Renal cortical epithelial cell (primary cell): Measurements from ENCODE around the gene OR6B2. TPM values are rescaled to one million over a fixed set of nuclear protein-coding genes. Genes with fewer than 3 reads are reported as not detected.
A peak's percentile ranks its signal among the peaks of the same experiment; 100 is the strongest.

Experiments used
- DNase-seq: peaks from one replicate; pipeline ENCODE4 v3.0.0-alpha.2; 2011; ENCODE audit warnings: low read depth
- total RNA-seq: library from RNA; depleted of rRNA; stranded (reverse); fragments of >200 nt; gene quantifications from 2 replicates; pipeline ENCODE4 v1.2.3, GENCODE V29; 2014

The OR6B2 gene
- total RNA-seq, 1 donor from 2014 or later, result not detected

GRCh38 chr2:240041363-240041762, 11.1 kb upstream of the OR6B2 start:
- DNase-seq, result no peak

- DNase-seq, result no peak
These were observed 7.1 kb upstream of the OR6B2 start for GRCh38 chr2:240037358-240037757.

DNA sequence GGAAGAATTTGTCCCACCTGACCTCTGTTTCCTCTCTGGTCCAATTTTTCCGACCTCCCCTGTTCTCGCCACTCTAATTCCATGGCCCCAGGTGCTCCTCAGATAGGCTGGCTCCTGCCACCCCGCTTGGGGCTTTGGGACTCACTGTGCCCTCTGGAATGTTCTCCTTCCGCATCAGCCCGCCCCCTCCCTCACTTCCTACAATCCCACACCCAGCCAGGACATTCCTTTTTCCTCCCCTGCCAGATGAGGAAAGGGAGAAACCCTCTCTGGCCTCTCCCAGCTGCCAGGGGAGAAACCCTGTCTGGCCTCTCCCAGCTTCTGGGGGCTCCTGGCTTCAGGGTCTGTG, 3.1 kb upstream of the OR6B2 start:
- DNase-seq, result no peak

DNA sequence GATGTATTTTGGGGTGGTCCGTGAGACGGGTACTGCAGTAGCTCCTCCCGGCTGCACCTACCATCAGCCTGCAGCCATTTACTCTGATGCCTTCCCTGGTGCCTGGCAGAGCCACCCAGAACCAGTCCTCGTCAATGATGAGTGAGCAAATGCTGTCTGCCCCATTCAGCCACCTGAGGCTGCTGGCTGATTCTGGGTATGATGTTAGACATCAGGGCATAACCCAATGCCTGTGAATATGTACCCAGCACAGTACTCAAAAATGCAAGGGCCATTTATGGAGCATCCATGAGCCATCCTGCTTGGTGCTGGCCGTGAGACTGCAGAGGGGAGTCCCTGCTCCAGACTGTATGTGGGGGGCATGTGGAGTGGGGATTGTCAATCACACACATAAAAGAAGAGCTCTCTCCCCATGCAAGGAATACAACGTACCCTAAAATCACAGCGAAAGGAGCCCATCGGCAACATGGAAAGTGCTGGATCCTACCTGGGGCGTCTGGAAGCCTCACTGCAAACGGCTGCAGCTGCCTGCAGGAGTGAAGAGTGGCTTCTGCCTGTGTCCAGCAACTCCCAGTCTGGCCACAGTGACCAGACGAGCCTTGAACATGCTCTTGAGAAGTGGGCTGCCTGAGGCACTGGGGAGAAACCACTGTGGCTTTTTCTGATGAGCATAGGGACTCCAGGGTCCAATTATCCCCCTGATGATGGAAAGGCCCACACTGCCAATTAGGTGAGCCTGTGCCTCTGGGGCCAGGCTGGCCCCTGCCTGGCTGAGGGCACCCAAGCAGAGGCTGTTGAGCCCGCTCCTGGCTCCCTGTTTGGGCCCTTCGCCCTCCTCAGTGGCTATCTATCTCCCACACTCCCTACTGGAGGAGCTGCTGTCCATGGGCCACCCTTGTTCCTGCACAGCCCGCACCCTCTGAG, 2.4 kb upstream of the OR6B2 start:
- no peak for DNase-seq

- no peak for DNase-seq
These were observed 5.5 kb downstream of the OR6B2 start for GRCh38 chr2:240024766-240025165.

DNA sequence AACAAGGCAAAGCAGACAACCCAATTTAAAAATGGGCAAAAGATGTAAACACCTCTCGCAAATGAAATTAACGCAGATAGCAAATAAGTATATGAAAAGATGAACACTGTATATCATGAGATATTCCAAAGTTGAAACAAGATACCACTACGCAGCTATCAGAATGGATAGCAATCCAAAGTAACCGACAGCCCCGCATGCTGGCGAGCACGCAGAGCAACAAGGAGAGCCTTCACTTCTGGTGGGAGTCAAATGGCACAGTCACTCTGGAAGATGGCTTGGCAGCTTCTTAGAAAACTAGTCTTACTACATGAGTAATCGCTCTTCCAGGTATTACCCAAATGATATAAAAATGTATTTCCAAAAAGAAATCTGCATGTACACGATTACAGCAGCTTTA, 6.4 kb downstream of the OR6B2 start:
- no peak for DNase-seq

DNA sequence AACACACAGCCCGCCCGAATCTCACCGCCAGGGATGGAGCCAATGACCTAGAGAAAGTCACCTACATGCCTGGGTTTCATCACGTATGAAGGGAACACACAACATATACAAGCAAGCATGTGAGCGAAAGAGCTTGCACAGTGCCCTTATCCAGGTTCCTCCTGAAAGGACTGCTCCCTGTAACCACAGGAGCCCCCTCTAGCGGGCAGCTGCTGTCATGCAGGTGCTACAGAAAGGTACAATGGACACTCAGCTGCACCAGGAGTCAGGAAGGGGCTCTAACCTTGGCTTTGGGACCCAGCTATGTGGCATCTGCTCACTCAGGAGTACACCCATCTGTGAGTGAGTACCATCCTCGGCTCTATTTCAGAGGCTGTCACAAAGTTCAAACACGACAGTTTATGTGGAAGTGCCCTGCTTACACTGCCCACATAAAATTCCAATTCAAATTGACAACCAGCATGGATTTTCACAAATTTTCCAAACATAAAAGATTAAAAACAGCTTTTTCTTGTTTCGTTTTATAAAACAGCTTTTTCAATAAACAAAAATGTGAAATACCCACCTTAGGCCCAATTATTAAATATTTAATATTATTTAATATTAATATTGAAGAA, 8.6 kb downstream of the OR6B2 start:
- DNase-seq, result peak; percentile 61

GRCh38 chr2:240018071-240018750, 12.0 kb downstream of the OR6B2 start:
- DNase-seq, result no peak

DNA sequence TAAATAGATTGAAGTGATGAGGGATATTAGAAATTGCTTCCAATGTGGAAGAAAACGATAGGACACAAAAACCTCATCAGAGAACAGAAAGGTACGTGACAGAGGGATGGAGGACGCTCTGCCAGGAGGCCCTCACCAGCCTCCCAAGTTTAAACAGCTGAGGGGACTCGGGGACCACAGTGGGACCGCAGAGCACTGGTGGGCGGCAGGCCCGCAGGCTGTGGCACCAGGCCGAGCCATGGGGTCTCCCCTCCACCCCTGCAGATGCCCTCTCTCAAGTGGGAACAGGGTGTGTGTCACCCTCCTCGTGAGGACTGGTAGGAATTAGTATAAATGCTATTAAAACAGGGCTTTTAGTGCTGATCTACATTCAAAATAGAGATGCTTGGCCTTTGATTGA, 15.9 kb downstream of the OR6B2 start:
- no peak for DNase-seq

GRCh38 chr2:240013343-240013742, 16.9 kb downstream of the OR6B2 start:
- DNase-seq, result peak; percentile 27

GRCh38 chr2:240002983-240003382, 27.2 kb downstream of the OR6B2 start:
- no peak for DNase-seq

DNA sequence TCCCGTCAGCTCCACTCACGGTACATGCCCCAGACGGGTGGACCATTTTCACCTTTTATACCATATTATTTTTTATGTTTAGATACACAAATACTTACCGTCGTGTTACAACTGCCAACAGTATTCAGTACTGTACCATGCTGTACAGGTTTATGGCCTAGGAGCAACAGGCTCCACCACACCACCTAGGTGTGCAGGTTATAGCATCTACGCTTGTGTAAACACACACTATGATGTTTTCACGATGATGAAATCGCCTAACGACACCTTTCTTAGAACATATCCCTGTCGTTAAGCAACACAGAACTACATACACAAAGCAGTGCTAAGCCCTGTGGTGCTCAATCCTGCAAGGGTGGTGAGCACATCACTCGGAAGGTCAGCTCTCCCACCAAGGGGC, 29.6 kb downstream of the OR6B2 start:
- DNase-seq, result no peak

DNA sequence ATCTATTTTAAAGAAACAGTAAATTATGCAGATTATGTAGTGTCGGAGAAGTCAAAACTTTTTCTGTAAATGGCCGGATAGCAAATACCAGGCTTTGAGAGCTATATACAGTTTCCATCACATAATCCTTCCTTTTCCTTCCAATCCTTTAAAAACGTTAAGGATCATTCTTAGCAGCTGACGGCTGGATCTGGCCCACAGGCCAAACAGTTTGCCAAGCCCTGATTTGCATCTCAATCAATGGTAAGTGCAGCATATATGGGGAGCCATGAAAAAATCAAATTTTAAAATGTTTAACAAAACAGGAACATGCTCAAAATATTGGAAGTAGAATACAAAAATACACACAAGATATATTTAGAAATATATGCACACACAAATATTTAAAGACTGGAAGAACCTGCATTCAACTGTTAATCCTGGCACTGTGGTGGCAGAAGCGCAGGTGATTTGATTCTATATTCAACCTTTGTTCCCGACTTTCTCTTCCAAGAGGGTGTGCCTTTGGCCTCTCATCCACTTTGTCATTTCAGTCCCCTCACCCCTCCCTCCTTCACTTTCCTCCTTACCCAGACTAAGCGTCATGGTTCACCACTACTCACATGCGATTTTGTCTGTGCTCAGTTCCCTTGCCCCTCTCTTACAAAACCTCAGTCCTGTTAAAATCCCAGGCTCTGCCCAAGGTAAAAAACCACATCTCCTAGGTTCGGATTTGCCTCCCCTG, 32.4 kb downstream of the OR6B2 start:
- no peak for DNase-seq

DNA sequence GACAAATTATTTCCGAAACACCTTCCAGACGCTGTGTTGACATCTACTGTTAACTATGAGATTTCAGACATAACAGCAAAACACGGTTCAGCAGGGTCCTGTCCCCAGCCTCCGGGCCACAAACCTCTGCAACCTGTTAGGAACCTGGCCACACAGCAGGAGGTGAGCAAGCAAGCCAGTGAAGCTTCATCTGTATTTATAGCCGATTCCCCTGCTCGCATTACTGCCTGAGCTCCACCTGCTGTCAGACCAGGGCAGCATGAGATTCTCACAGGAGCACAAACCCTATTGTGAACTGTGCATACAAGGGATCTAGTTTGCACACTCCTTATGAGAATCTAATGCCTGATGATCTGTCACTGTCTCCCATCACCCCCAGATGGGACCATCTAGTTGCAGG, 36.1 kb downstream of the OR6B2 start:
- DNase-seq, result no peak

DNA sequence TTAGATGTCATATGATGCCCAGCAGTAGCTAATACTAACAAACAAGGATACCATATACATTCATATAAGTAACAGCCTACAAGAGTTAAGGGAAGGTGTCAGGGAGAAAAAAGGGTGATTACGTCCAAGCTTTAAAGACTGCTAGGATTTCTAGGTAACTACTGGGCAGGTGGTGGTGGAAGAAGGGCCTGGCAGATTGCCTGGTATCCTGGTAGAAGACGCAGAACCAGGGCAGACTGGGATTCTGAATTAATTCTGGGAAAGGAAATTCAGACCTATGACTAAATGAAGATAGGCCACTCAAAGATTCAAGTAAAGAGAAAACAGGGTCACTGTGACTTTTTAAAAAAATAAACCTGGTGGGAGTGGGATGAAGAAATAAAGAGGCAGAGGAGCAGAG, 36.9 kb downstream of the OR6B2 start:
- DNase-seq, result no peak

DNA sequence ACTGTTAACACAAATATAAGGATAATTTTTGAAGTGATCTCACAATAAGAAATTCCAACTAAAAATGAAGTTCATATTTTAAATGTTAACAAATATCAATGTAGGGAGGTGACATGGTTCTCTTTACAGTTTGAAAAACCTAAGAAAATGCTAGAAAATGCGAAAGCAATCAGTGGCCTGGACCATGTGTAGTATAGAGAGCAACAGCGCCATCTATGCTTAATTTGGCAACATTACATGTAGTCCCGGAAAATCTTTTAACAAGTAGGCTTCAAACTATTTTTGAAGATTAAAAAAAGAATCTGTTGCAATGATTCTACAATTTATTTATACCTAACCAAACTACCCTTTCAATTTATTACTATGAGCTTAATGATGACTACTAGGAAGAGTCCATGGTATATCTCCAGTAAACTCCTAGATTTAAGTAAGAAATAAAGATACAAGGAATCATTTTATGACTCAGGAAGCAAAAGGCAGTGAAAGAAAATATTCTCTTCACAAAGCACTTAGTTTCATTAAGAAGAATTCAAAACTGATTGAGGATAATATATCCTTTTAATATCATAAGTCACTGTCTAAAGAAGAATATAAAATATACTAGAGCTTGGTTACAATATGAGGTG, 38.4 kb downstream of the OR6B2 start:
- peak; percentile 65 for DNase-seq

DNA sequence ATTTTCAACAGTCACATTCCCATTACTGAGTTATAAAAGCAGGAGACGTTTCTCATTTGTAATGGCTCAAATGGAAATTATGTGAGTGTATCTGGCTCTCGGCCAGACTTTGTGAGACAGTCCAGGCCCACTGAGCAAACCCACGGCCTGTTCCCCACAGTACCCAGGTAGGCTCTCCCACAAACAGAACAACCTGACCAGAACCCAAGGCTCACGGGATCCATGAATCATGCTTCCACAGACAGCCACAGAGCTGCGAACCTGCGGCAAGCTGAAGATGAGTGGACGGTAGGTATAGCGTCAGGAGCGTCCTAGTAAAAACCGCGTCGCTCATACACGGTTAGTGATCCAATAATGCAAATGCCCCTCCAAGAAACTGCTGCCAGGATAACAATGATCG, 39.3 kb downstream of the OR6B2 start:
- no peak for DNase-seq

DNA sequence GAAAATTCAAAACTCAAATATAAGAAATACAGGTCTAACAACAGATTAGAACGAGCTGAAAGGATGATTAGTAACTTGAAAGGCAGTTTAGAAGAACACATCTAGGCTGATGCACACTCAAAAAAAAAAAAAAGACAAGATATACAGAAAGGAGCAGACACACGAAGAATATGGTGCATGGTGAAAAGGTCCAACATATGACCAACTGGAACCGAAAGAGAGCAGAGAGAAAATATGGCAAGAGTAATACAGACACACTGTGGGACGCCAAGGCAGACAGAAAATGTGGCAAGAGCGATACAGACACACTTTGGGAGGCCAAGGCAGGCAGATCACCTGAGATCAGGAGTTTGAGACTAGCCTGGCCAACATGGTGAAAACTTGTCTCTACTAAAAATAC, 44.9 kb downstream of the OR6B2 start:
- no peak for DNase-seq

DNA sequence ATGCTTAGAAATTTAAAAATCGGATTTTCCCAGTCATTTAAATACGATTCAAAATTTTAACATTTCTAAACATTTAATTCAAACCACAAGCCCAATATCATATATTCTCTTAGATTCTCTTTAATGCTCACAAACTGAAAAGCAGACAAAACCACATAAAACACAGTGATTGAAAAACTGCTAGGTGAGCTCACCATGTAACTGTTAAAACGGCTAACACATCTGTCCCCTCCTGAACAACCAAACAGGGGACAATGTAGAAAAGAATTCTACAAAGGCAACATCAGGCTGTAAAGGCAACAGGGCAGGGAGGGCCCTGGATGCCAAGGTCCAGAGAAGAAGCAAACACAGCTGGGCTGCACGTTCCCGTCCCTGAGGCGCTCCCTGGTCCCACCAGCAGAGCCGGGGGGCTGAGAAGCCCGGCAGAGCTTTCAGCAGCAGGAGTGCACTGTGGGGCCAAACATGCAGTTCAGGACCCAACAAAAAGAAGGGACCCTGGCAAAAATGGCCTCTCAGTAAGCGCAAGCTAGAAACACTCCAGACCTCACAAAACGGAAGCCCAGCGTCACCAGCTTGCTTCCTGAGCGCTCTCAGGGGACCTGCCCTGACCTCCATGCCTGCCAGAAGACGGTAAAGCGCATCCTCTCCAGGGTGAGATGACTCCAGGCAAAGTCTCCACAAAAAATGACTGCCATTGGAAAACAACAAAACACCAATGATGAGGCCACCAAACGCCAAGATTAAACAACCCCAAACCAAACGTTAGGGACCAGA, 45.6 kb downstream of the OR6B2 start:
- DNase-seq, result no peak

- DNase-seq, result no peak
These were observed 47.0 kb downstream of the OR6B2 start for GRCh38 chr2:239983004-239983778.
